Vagina (tissue), 2 donors: ENCODE measurements around the gene JPT2.

Source experiments
- POLR2A ChIP-seq, 2 donors: fragments of 450-650 bp; IDR thresholded peaks; one replicate each; pipeline ENCODE4 v1.6.1; 2017; ENCODE audit warnings: antibody characterized with exemption in 2 of 2, mild to moderate bottlenecking in 2 of 2, moderate library complexity in 2 of 2
- TF ChIP-seq, protein P1 (sequence below), 3 experiments: fragments of 450-650 bp in 2 of 3; fragments of 200-600 bp in 1 of 3; sonication (generic) in 1 of 3; IDR thresholded peaks; one replicate each; pipeline ENCODE4 v1.5.1; 2017 to 2019; ENCODE audit warnings: antibody characterized with exemption in 3 of 3, mild to moderate bottlenecking in 2 of 3, moderate library complexity in 2 of 3

DNA sequence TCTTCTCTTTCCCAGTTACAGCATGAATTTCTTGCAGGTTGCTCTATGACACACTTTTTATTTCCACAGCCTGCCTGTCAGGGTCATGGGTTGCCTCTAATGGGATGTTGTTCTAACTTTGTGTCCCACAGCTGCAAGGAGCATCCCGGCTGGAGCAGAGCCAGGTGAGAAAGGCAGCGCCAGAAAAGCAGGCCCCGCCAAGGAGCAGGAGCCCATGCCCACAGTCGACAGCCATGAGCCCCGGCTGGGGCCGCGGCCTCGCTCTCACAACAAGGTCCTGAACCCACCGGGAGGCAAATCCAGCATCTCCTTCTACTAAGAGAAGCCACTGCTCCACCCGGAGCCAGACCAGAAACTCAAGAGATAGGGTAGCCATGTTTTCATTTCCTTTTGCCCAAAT lies 20.6 kb downstream of the JPT2 start:
- TF ChIP-seq, protein P1, sequence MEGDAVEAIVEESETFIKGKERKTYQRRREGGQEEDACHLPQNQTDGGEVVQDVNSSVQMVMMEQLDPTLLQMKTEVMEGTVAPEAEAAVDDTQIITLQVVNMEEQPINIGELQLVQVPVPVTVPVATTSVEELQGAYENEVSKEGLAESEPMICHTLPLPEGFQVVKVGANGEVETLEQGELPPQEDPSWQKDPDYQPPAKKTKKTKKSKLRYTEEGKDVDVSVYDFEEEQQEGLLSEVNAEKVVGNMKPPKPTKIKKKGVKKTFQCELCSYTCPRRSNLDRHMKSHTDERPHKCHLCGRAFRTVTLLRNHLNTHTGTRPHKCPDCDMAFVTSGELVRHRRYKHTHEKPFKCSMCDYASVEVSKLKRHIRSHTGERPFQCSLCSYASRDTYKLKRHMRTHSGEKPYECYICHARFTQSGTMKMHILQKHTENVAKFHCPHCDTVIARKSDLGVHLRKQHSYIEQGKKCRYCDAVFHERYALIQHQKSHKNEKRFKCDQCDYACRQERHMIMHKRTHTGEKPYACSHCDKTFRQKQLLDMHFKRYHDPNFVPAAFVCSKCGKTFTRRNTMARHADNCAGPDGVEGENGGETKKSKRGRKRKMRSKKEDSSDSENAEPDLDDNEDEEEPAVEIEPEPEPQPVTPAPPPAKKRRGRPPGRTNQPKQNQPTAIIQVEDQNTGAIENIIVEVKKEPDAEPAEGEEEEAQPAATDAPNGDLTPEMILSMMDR (IDR thresholded peaks at IDR 0.05): no peak
- no peak for TF ChIP-seq POLR2A (IDR thresholded peaks at IDR 0.05)
